PC-3 (cell line): ENCODE data around the gene FSTL5. TPM values are rescaled to one million over a fixed set of nuclear protein-coding genes. Genes with fewer than 3 reads are reported as not detected.
A peak's percentile ranks its signal among the peaks of the same experiment; 100 is the strongest.

Source experiments
- ATAC-seq: fragments of 200-7000 bp; cut with Tn5 transposase; 2 replicates; pipeline ENCODE4 v1.9.1; 2020; ENCODE audit warnings: mild to moderate bottlenecking, moderate library complexity
- BruUV-seq: library from RNA; stranded (reverse); fragments of 400-500 nt; replicated peaks from 2 replicates; lab custom pipeline; 2021; lab: Mats Ljungman, UMichigan
- CTCF ChIA-PET: fragments of 300-600 bp; sonication (Branson Sonifier 250); formaldehyde crosslinking; loops from one replicate; lab custom pipeline; 2022; ENCODE audit warnings: antibody characterized with exemption; lab: Charles Lee
- POLR2A ChIA-PET: fragments of 300-600 bp; sonication (Branson Sonifier 250); formaldehyde crosslinking; loops from one replicate; lab custom pipeline; 2022; ENCODE audit warnings: antibody characterized with exemption; ENCODE audit not compliant: unreplicated experiment; lab: Charles Lee
- DNase-seq: peaks from one replicate; pipeline ENCODE4 v3.0.0-alpha.2; 2015
- H2AFZ ChIP-seq: fragments of 300-600 bp; sonication (generic); 2 replicates; pipeline ENCODE4 v1.6.0; 2016; ENCODE audit warnings: antibody characterized with exemption, low read length
- H3F3A ChIP-seq: fragments of 300-600 bp; sonication (generic); one replicate; pipeline ENCODE4 v1.6.0; 2017; ENCODE audit warnings: antibody characterized with exemption, low read length, control low read depth, mild to moderate bottlenecking; ENCODE audit not compliant: unreplicated experiment
- H3K27ac ChIP-seq: fragments of 300-600 bp; sonication (generic); 2 replicates; pipeline ENCODE4 v1.5.1; 2016; ENCODE audit warnings: mild to moderate bottlenecking, low read length
- H3K27me3 ChIP-seq: fragments of 300-600 bp; sonication (generic); 2 replicates; pipeline ENCODE4 v1.6.1; 2016; ENCODE audit warnings: low read length, mixed read lengths
- H3K36me3 ChIP-seq: fragments of 300-600 bp; sonication (generic); 2 replicates; pipeline ENCODE4 v1.6.1; 2016; ENCODE audit warnings: low read depth, mixed run types, low read length, mixed read lengths
- H3K4me1 ChIP-seq: fragments of 300-600 bp; sonication (generic); 2 replicates; pipeline ENCODE4 v1.5.1; 2016; ENCODE audit warnings: low read length; ENCODE audit not compliant: insufficient read depth
- H3K4me2 ChIP-seq: fragments of 300-600 bp; sonication (generic); 2 replicates; pipeline ENCODE4 v1.6.0; 2016; ENCODE audit warnings: low read length
- H3K4me3 ChIP-seq: fragments of 300-600 bp; sonication (generic); 2 replicates; pipeline ENCODE4 v1.5.1; 2016; ENCODE audit warnings: mild to moderate bottlenecking, low read length, mixed read lengths
- H3K79me2 ChIP-seq: fragments of 300-600 bp; sonication (generic); 2 replicates; pipeline ENCODE4 v1.6.1; 2017; ENCODE audit warnings: low read length, mixed read lengths
- H3K9ac ChIP-seq: fragments of 300-600 bp; sonication (generic); 2 replicates; pipeline ENCODE4 v1.6.0; 2016; ENCODE audit warnings: mild to moderate bottlenecking, low read length
- H3K9me2 ChIP-seq: fragments of 300-600 bp; sonication (generic); replicated peaks from 2 replicates; pipeline ENCODE4 v1.6.1; 2016; ENCODE audit warnings: mixed run types, low read length, mixed read lengths
- H3K9me3 ChIP-seq: fragments of 300-600 bp; sonication (generic); 2 replicates; pipeline ENCODE4 v1.6.1; 2016; ENCODE audit warnings: low read length, mixed read lengths
- H4K20me1 ChIP-seq: fragments of 300-600 bp; sonication (generic); 2 replicates; pipeline ENCODE4 v1.6.1; 2016; ENCODE audit warnings: low read length, mixed read lengths
- CTCF ChIP-seq: fragments of 300-600 bp; sonication (generic); conservative IDR thresholded peaks from 2 replicates; pipeline ENCODE4 v1.5.1; 2017; ENCODE audit warnings: antibody characterized with exemption, low read depth, mild to moderate bottlenecking, low read length
- EZH2 ChIP-seq: fragments of 300-600 bp; sonication (generic); IDR thresholded peaks from one replicate; pipeline ENCODE4 v1.6.1; 2017; ENCODE audit warnings: antibody characterized with exemption, mild to moderate bottlenecking, low read length; ENCODE audit not compliant: unreplicated experiment
- EZH2phosphoT487 ChIP-seq: fragments of 300-600 bp; sonication (generic); IDR thresholded peaks from 2 replicates; pipeline ENCODE4 v1.6.1; 2018; ENCODE audit warnings: mild to moderate bottlenecking, antibody characterized with exemption, low read length, borderline replicate concordance
- intact Hi-C: fragments of 100-400 bp; cut with micrococcal nuclease; formaldehyde crosslinking; loops from 2 replicates; pipeline ENCODE4 v1.9.0; 2023
- total RNA-seq: library from RNA; depleted of rRNA; stranded (reverse); fragments of >200 nt; gene quantifications from 2 replicates; pipeline ENCODE4 v1.2.3, GENCODE V29; 2014

FSTL5 gene
- total RNA-seq, 1 experiment from 2014 or later: not detected

- no TSS peak for BruUV-seq
- Histone ChIP-seq H3K79me2 (no peaks in the 10 kb centered on the region), H3K4me2 (no peak overlapping the region), H2AFZ (0 out of 2 replicates have a peak overlapping the region, but pooled peaks have one; percentile 45), H3K36me3 (no peaks in the 10 kb centered on the region), H3K9ac (no peak overlapping the region), H3K9me2 (no peaks in the 10 kb centered on the region), H3F3A (no peaks in the 10 kb centered on the region), H3K4me3 (no peak overlapping the region), H3K27me3 (no peaks in the 10 kb centered on the region), H3K27ac (no peak overlapping the region), H3K9me3 (no peaks in the 10 kb centered on the region), H3K4me1 (no peaks in the 10 kb centered on the region), H4K20me1 (no peaks in the 10 kb centered on the region)
- intact Hi-C loops: no loop called here
- ChIA-PET CTCF (no interaction called here), POLR2A (no interaction called here)
- no peak for TF ChIP-seq EZH2phosphoT487
- TF ChIP-seq EZH2: no peak
- no peak for TF ChIP-seq CTCF
- ATAC-seq: no peak
- no peak for DNase-seq
Measured at GRCh38 chr4:162010362-162010761, 153.4 kb downstream of the FSTL5 start.

- POLR2A ChIA-PET: no interaction called here
- H4K20me1 ChIP-seq: no peaks in the 10 kb centered on the region
- TF ChIP-seq CTCF (no peak), EZH2 (no peak), EZH2phosphoT487 (no peak)
- H3K9ac ChIP-seq: no peak overlapping the region
- no peak overlapping the region for H3K4me2 ChIP-seq
- no peak overlapping the region for H3K27ac ChIP-seq
- H3K36me3 ChIP-seq: no peaks in the 10 kb centered on the region
- no peaks in the 10 kb centered on the region for H3K9me2 ChIP-seq
- H3K79me2 ChIP-seq: no peaks in the 10 kb centered on the region
- CTCF ChIA-PET: no interaction called here
- no peaks in the 10 kb centered on the region for H3K4me1 ChIP-seq
- H3K27me3 ChIP-seq: no peaks in the 10 kb centered on the region
- H3K4me3 ChIP-seq: no peak overlapping the region
- no peaks in the 10 kb centered on the region for H3F3A ChIP-seq
- DNase-seq (no peak), ATAC-seq (no peak)
- H2AFZ ChIP-seq: no peak overlapping the region
- BruUV-seq: no TSS peak
- H3K9me3 ChIP-seq: no peaks in the 10 kb centered on the region
- intact Hi-C loops: no loop called here
Measured at GRCh38 chr4:161992317-161992716, 171.5 kb downstream of the FSTL5 start.

- no peaks in the 10 kb centered on the region for H3K9me2 ChIP-seq
- H3K4me3 ChIP-seq: no peak overlapping the region
- TF ChIP-seq EZH2 (no peak), CTCF (no peak), EZH2phosphoT487 (no peak)
- H3K36me3 ChIP-seq: no peaks in the 10 kb centered on the region
- H4K20me1 ChIP-seq: no peaks in the 10 kb centered on the region
- POLR2A ChIA-PET: no interaction called here
- CTCF ChIA-PET: no interaction called here
- H3K9ac ChIP-seq: no peak overlapping the region
- no peaks in the 10 kb centered on the region for H3K9me3 ChIP-seq
- no peak overlapping the region for H3K4me2 ChIP-seq
- H3K79me2 ChIP-seq: no peaks in the 10 kb centered on the region
- H2AFZ ChIP-seq: no peak overlapping the region
- ATAC-seq (no peak), DNase-seq (no peak)
- no peaks in the 10 kb centered on the region for H3F3A ChIP-seq
- BruUV-seq: no TSS peak
- H3K27ac ChIP-seq: no peak overlapping the region
- H3K27me3 ChIP-seq: no peaks in the 10 kb centered on the region
- intact Hi-C loops: no loop called here
- no peaks in the 10 kb centered on the region for H3K4me1 ChIP-seq
Measured at GRCh38 chr4:161991811-161992210, 172.0 kb downstream of the FSTL5 start.
